Measurements from ENCODE around the gene NDEL1.

Gene NDEL1

GRCh38 chr17:8475781-8476180, 40.1 kb downstream of the NDEL1 start:
- no peaks in the 10 kb centered on the region for H3K27me3 ChIP-seq (ENCODE audit: control insufficient read depth, low read length)
- no peak overlapping the region for H3K4me3 ChIP-seq (ENCODE audit: low read length)
- H3K27ac ChIP-seq (ENCODE audit: low read depth, low read length), result no peak overlapping the region
- H3K79me2 ChIP-seq (ENCODE audit: control insufficient read depth, low read length), result no peaks in the 10 kb centered on the region
- no peaks in the 10 kb centered on the region for H3F3A ChIP-seq (ENCODE audit: control insufficient read depth, insufficient read depth)
- no peaks in the 10 kb centered on the region for H3K4me1 ChIP-seq (ENCODE audit: control insufficient read depth, low read length)
- H3K4me2 ChIP-seq (ENCODE audit: low read length), result no peak overlapping the region
- H3K9me2 ChIP-seq (replicated peaks; ENCODE audit: control insufficient read depth, low read length), result no peaks in the 10 kb centered on the region
- no peaks in the 10 kb centered on the region for H4K20me1 ChIP-seq (ENCODE audit: control insufficient read depth, insufficient read depth, low read depth, low read length)
- TF ChIP-seq EZH2phosphoT487 (IDR thresholded peaks at IDR 0.05; ENCODE audit: borderline replicate concordance, low read length), result no peak
- no peak for TF ChIP-seq CTCF (IDR thresholded peaks at IDR 0.05; ENCODE audit: low read depth, low read length, poor library complexity, severe bottlenecking)
- H3K9me3 ChIP-seq (ENCODE audit: control insufficient read depth, insufficient read depth, low read length), result no peaks in the 10 kb centered on the region
- peaks cover 62% of the 10 kb centered on the region for H3K36me3 ChIP-seq (ENCODE audit: control insufficient read depth, low read length)

GRCh38 chr17:8476741-8477140, 41.1 kb downstream of the NDEL1 start:
- Histone ChIP-seq H3K27me3 (ENCODE audit: control insufficient read depth, low read length) (no peaks in the 10 kb centered on the region), H3K9me3 (ENCODE audit: control insufficient read depth, insufficient read depth, low read length) (no peaks in the 10 kb centered on the region), H3K4me1 (ENCODE audit: control insufficient read depth, low read length) (no peaks in the 10 kb centered on the region), H3K9me2 (replicated peaks; ENCODE audit: control insufficient read depth, low read length) (no peaks in the 10 kb centered on the region), H4K20me1 (ENCODE audit: control insufficient read depth, insufficient read depth, low read depth, low read length) (no peaks in the 10 kb centered on the region), H3K4me3 (ENCODE audit: low read length) (no peak overlapping the region), H3K27ac (ENCODE audit: low read depth, low read length) (no peak overlapping the region), H3F3A (ENCODE audit: control insufficient read depth, insufficient read depth) (no peaks in the 10 kb centered on the region), H3K4me2 (ENCODE audit: low read length) (no peak overlapping the region), H3K79me2 (ENCODE audit: control insufficient read depth, low read length) (no peaks in the 10 kb centered on the region), H3K36me3 (ENCODE audit: control insufficient read depth, low read length) (peaks cover 62% of the 10 kb centered on the region)
- TF ChIP-seq EZH2phosphoT487 (IDR thresholded peaks at IDR 0.05; ENCODE audit: borderline replicate concordance, low read length), result no peak
- no peak for TF ChIP-seq CTCF (IDR thresholded peaks at IDR 0.05; ENCODE audit: low read depth, low read length, poor library complexity, severe bottlenecking)

- H3K27me3 ChIP-seq (ENCODE audit: control insufficient read depth, low read length), result no peaks in the 10 kb centered on the region
- TF ChIP-seq EZH2phosphoT487 (IDR thresholded peaks at IDR 0.05; ENCODE audit: borderline replicate concordance, low read length) (no peak), CTCF (IDR thresholded peaks at IDR 0.05; ENCODE audit: low read depth, low read length, poor library complexity, severe bottlenecking) (no peak)
- H4K20me1 ChIP-seq (ENCODE audit: control insufficient read depth, insufficient read depth, low read depth, low read length), result no peaks in the 10 kb centered on the region
- no peak overlapping the region for H3K27ac ChIP-seq (ENCODE audit: low read depth, low read length)
- H3K79me2 ChIP-seq (ENCODE audit: control insufficient read depth, low read length), result no peaks in the 10 kb centered on the region
- H3K4me3 ChIP-seq (ENCODE audit: low read length), result no peak overlapping the region
- H3F3A ChIP-seq (ENCODE audit: control insufficient read depth, insufficient read depth), result no peaks in the 10 kb centered on the region
- H3K9me2 ChIP-seq (replicated peaks; ENCODE audit: control insufficient read depth, low read length), result no peaks in the 10 kb centered on the region
- no peak overlapping the region for H3K4me2 ChIP-seq (ENCODE audit: low read length)
- no peaks in the 10 kb centered on the region for H3K4me1 ChIP-seq (ENCODE audit: control insufficient read depth, low read length)
- peaks cover 67% of the 10 kb centered on the region for H3K36me3 ChIP-seq (ENCODE audit: control insufficient read depth, low read length)
- no peaks in the 10 kb centered on the region for H3K9me3 ChIP-seq (ENCODE audit: control insufficient read depth, insufficient read depth, low read length)
These were observed 41.5 kb downstream of the NDEL1 start for GRCh38 chr17:8477171-8477570.

All from DOHH2 (cell line).